Motor neuron (in vitro differentiated cells): ENCODE measurements around the gene CFB. TPM values are rescaled to one million over a fixed set of nuclear protein-coding genes. Genes with fewer than 3 reads are reported as not detected.
"Not testable (repeated sequence)": the region's sequence is repeated elsewhere in the genome, so short reads cannot be mapped to it uniquely, and the experiment has no call there.

Experiments
- ATAC-seq, 8 experiments: fragments of 200-7000 bp; cut with Tn5 transposase; replicated peaks in 6 of 8; 2 replicates each; pipeline ENCODE4 v1.8.0; 2021; ENCODE audit warnings: mild to moderate bottlenecking in 8 of 8, moderate library complexity in 8 of 8
- H3K27ac ChIP-seq, 2 donors: fragments of 250-450 bp; sonication (Bioruptor Pico); 2 replicates each; pipeline ENCODE4 v1.9.0; 2021; ENCODE audit warnings: antibody characterized with exemption in 2 of 2, mild to moderate bottlenecking in 2 of 2, moderate library complexity in 1 of 2
- H3K4me1 ChIP-seq, 2 donors: fragments of 250-450 bp; sonication (Bioruptor Pico); replicated peaks in 1 of 2; 2 replicates each; pipeline ENCODE4 v1.6.1; 2021; ENCODE audit warnings: antibody characterized with exemption in 2 of 2, mild to moderate bottlenecking in 2 of 2, moderate library complexity in 1 of 2
- H3K4me3 ChIP-seq, 5 donors: fragments of 250-450 bp; sonication (Bioruptor Pico); 2 replicates each; pipeline ENCODE4 v1.9.0; 2021; ENCODE audit warnings: antibody characterized with exemption in 5 of 5, mild to moderate bottlenecking in 5 of 5, moderate library complexity in 4 of 5
- WGBS, 10 experiments: fragments of 450-650 bp; shearing (Covaris generic); methylation state at CpG; one replicate each; pipeline ENCODE4 v1.0.0; 2022; 5-methylcytosine and 5-hydroxymethylcytosine counted together
- in situ Hi-C, 9 experiments: fragments of 400-800 bp; cut with MboI; loops; one replicate each; pipeline ENCODE4 v1.15.0; 2021; ENCODE audit warnings: low sequenced_read_pairs in 9 of 9, low pct_unique_long_range_greater_than_20kb in 2 of 9; ENCODE audit not compliant: unreplicated experiment in 9 of 9
- total RNA-seq, 8 experiments: library from RNA; unstranded; fragments of 300-600 nt; gene quantifications; 2 replicates each; pipeline versions ENCODE4 v1.2.3 to v1.2.4, GENCODE V29; 2022

Gene CFB
- total RNA-seq, 8 experiments from 2014 or later, result 2.3 to 300 (median 12.7) TPM

GRCh38 chr6:31919624-31920303, 26.1 kb upstream of the CFB start:
- whole genome bisulfite sequencing, 10 experiments, result 40 to 100% (median 84%) methylated on average over 1 to 5 of the region's 6 CpGs; no CpG with 5 or more reads in 1 of the 10 experiments
- Histone ChIP-seq H3K4me3 (no peak overlapping the region), H3K27ac (no peak overlapping the region), H3K4me1 (no peaks in the 10 kb centered on the region)
- ATAC-seq, result no peak
- in situ Hi-C loops, result no loop called here

DNA sequence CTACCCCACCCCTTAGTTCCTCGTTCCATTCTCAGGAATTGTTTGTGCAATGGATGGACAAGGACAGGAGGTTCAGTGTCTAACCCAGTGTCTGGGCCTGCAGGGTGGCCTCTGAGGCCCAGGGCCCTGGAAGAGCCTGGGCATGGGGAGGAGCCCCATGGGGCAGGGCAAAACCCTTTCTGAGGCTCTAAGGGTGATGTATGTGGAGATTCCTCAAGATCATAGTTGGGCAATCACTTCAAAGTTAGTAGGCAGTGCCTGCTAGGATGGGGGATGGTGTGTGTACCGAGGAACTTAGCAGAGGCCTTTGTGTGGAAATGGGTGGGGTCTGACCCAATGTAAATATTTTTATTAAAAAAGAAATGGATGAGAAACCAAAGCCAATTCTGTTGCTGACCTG, 25.1 kb upstream of the CFB start:
- in situ Hi-C loops, result no loop called here
- H3K4me3 ChIP-seq, result no peak overlapping the region
- peak in 3 of 8 experiments; percentile 60 to 78 (median 77) for ATAC-seq
- WGBS, 10 experiments, result 17 to 88% (median 80%) methylated on average over 1 of the region's 2 CpGs; no CpG with 5 or more reads in 3 of the 10 experiments
- H3K4me1 ChIP-seq, result no peaks in the 10 kb centered on the region
- no peak overlapping the region for H3K27ac ChIP-seq

DNA sequence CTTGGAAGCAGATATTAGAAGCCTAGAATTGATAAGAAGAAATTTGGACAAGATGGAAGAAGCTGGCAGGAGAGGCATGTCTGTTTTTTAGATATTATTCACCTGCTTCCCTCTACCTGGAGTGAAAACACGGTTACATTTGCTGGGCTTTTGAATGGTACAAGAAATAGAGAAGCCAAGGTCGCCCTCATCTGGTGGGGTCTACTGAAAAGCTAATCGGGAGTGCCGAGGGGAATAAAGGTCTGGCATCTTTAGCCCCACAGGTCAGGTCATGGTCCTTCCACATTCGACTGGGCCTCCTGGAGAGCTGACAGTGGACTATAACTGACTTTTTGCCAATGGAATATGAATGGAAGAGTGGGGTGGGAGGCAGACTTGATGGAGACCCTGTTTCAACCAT, 23.0 kb upstream of the CFB start:
- in situ Hi-C loops, result no loop called here
- Histone ChIP-seq H3K4me3 (no peak overlapping the region), H3K4me1 (no peaks in the 10 kb centered on the region), H3K27ac (no peak overlapping the region)
- 0 to 21% (median 17%) methylated on average over 1 to 5 of the region's 5 CpGs; no CpG with 5 or more reads in 2 of the 10 experiments for WGBS, 10 experiments
- peak in 1 of 8 experiments; percentile 30 for ATAC-seq

- in situ Hi-C loops, result no loop called here
- no peak within 1 kb of the TSS for H3K4me3 ChIP-seq
- peak in 1 of 8 experiments; percentile 77 for ATAC-seq
- H3K4me1 ChIP-seq, result no peaks in the 10 kb centered on the region
- H3K27ac ChIP-seq, result no peak within 1 kb of the TSS
- WGBS, 10 experiments, result 33 to 88% (median 66%) methylated on average over 1 to 8 of the region's 11 CpGs; no CpG with 5 or more reads in 2 of the 10 experiments
Measured at GRCh38 chr6:31927242-31927862, 18.5 kb upstream of the CFB start, which contains the start of gene C2. TSS of gene C2 (plus strand) at chr6:31927717. CDS start at chr6:31927753, 36 bp downstream.

DNA sequence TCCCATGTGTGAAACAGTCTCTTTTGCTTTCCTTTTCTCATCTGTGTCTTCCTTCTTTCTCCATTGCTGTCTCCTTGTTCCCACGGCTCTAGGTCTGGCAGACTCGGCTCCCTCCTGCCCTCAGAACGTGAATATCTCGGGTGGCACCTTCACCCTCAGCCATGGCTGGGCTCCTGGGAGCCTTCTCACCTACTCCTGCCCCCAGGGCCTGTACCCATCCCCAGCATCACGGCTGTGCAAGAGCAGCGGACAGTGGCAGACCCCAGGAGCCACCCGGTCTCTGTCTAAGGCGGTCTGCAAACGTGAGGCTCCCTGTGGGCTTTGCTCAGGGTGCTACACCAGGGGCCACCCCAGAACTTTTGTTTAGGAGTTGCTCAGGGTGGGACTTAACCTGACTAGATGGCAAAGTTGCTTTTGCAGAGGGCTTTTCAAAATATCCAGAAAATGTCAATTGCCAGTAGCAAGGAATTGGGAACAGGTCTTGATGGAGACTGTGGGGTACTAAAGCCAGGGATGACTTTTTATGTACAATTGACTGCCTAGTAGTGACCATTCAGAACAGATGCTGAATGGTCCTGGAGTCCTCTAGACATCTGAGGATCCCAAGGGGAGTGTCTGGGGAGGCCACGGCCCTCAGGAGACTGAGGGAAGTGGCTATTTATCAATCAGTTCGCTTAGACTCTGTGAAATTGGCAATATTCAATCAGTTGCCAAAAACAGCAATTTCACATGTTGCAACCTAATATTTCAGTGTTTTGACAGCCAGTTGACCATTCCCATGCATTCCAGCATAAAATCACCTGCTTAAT, 17.8 kb upstream of the CFB start:
- in situ Hi-C loops, result no loop called here
- Histone ChIP-seq H3K27ac (no peak overlapping the region), H3K4me1 (no peaks in the 10 kb centered on the region), H3K4me3 (no peak overlapping the region)
- WGBS, 10 experiments, result 63 to 94% (median 76%) methylated on average over 1 to 10 of the region's 11 CpGs; no CpG with 5 or more reads in 2 of the 10 experiments
- ATAC-seq, result peak in 1 of 8 experiments; percentile 64

- Histone ChIP-seq H3K27ac (no peak overlapping the region), H3K4me3 (no peak overlapping the region), H3K4me1 (no peaks in the 10 kb centered on the region)
- ATAC-seq, result no peak
- 33 to 100% (median 74%) methylated on average over 1 to 7 of the region's 9 CpGs; no CpG with 5 or more reads in 4 of the 10 experiments for WGBS, 10 experiments
- in situ Hi-C loops, result no loop called here
Measured at GRCh38 chr6:31928672-31928939, 17.3 kb upstream of the CFB start.

- in situ Hi-C loops, result no loop called here
- Histone ChIP-seq H3K4me3 (no peak overlapping the region), H3K27ac (no peak overlapping the region), H3K4me1 (no peaks in the 10 kb centered on the region)
- no peak for ATAC-seq
- 38 to 100% (median 100%) methylated on average over 1 of the region's 1 CpG; no CpG with 5 or more reads in 2 of the 10 experiments for WGBS, 10 experiments
Measured at GRCh38 chr6:31930962-31931361, 14.9 kb upstream of the CFB start.

GRCh38 chr6:31932137-31932536, 13.8 kb upstream of the CFB start:
- H3K4me3 ChIP-seq, H3K4me1 ChIP-seq, H3K27ac ChIP-seq, in situ Hi-C loops, ATAC-seq: not testable (repeated sequence)
- no CpG with 5 or more reads among the region's 32 CpGs for WGBS, 10 experiments

DNA sequence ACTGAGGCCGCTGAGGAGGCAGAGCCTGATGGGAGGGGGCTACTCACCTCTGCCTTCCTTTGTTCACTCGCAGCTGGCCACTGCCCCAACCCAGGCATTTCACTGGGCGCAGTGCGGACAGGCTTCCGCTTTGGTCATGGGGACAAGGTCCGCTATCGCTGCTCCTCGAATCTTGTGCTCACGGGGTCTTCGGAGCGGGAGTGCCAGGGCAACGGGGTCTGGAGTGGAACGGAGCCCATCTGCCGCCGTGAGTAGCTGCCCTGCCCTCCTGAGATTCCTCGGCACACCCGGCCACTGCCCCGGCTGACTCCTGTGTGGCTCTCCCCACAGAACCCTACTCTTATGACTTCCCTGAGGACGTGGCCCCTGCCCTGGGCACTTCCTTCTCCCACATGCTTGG, 12.4 kb upstream of the CFB start:
- no peaks in the 10 kb centered on the region for H3K4me1 ChIP-seq
- no peak overlapping the region for H3K4me3 ChIP-seq
- ATAC-seq, result no peak
- in situ Hi-C loops, result no loop called here
- no peak overlapping the region for H3K27ac ChIP-seq
- 40 to 83% (median 80%) methylated on average over 1 to 18 of the region's 19 CpGs; no CpG with 5 or more reads in 6 of the 10 experiments for WGBS, 10 experiments

GRCh38 chr6:31935021-31935420, 10.9 kb upstream of the CFB start:
- Histone ChIP-seq H3K4me1 (no peaks in the 10 kb centered on the region), H3K4me3 (no peak overlapping the region), H3K27ac (no peak overlapping the region)
- no peak for ATAC-seq
- 29 to 83% (median 67%) methylated on average over 1 to 3 of the region's 3 CpGs; no CpG with 5 or more reads in 1 of the 10 experiments for WGBS, 10 experiments
- in situ Hi-C loops, result no loop called here

DNA sequence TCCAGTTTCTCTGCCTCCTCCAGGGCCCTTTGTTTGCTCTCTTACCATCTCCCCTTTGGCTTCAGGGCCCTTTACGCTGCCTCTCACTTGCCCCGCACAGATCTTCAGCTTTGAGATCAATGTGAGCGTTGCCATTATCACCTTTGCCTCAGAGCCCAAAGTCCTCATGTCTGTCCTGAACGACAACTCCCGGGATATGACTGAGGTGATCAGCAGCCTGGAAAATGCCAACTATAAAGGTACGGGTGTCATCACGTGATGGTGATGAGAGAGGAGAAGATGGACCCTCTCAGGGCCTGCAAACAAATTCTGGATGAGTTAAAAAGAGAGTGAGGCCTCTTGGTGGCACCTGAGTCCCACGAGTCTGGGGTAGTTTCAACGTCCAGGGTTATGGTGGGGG, 10.1 kb upstream of the CFB start:
- Histone ChIP-seq H3K4me1 (no peaks in the 10 kb centered on the region), H3K4me3 (no peak overlapping the region), H3K27ac (no peak overlapping the region)
- no peak for ATAC-seq
- in situ Hi-C loops, result no loop called here
- WGBS, 10 experiments, result 67 to 80% (median 74%) methylated on average over 1 to 8 of the region's 9 CpGs; no CpG with 5 or more reads in 4 of the 10 experiments

- in situ Hi-C loops, result no loop called here
- Histone ChIP-seq H3K4me3 (no peak overlapping the region), H3K27ac (no peak overlapping the region), H3K4me1 (no peaks in the 10 kb centered on the region)
- peak in 1 of 8 experiments; percentile 17 for ATAC-seq
- WGBS, 10 experiments, result 0 to 39% (median 6%) methylated on average over 1 to 5 of the region's 6 CpGs; no CpG with 5 or more reads in 2 of the 10 experiments
Measured at GRCh38 chr6:31940256-31940664, 5.6 kb upstream of the CFB start.

DNA sequence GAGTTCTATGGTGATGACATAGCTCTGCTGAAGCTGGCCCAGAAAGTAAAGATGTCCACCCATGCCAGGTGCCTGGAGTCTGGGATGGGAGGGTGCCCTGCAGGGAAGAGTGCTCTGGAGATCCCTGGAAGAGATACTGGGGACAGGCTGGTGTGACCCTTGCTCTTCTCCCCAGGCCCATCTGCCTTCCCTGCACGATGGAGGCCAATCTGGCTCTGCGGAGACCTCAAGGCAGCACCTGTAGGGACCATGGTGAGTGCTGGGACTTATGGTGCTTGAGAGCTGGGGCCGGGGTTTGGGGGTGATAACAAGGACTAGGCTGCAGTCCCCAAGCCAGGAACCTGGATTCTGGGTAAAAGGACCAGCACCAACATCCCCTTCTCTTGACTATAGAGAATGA, 2.2 kb upstream of the CFB start:
- in situ Hi-C loops, result no loop called here
- WGBS, 10 experiments, result 43 to 80% methylated on average over 1 of the region's 3 CpGs; no CpG with 5 or more reads in 8 of the 10 experiments
- Histone ChIP-seq H3K4me1 (no peaks in the 10 kb centered on the region), H3K27ac (no peak overlapping the region), H3K4me3 (no peak overlapping the region)
- no peak for ATAC-seq
